Measurements from ENCODE around the gene OSBPL2. TPM values are rescaled to one million over a fixed set of nuclear protein-coding genes. Genes with fewer than 3 reads are reported as not detected.

OSBPL2 gene
- total and polyA plus RNA-seq, 3 donors from 2014 or later: 48.5 to 57.2 (median 49.8) TPM

- H3K27me3 ChIP-seq: no peaks in the 10 kb centered on the region
- no peaks in the 10 kb centered on the region for H3K9me3 ChIP-seq
- DNase-seq: no peak
- no peak overlapping the region for H3K4me3 ChIP-seq
- TF ChIP-seq CTCF (IDR thresholded peaks at IDR 0.05): no peak
- TF ChIP-seq POLR2A (IDR thresholded peaks at IDR 0.05): no peak
- no peaks in the 10 kb centered on the region for H3K4me1 ChIP-seq
- H3K27ac ChIP-seq: no peak overlapping the region
- intact Hi-C loops (cut with DNase I; ENCODE audit: low total_unique reads): no loop called here
- H3K36me3 ChIP-seq (ENCODE audit: low read depth, missing control alignments): no peaks in the 10 kb centered on the region
- 95 to 99% methylated on average over 17 to 18 of the region's 18 CpGs for WGBS, 2 donors
Observed at GRCh38 chr20:62197801-62198200, 40.5 kb upstream of the OSBPL2 start.

GRCh38 chr20:62198496-62198895, 39.8 kb upstream of the OSBPL2 start:
- Histone ChIP-seq H3K9me3 (no peaks in the 10 kb centered on the region), H3K27ac (no peak overlapping the region), H3K27me3 (no peaks in the 10 kb centered on the region), H3K4me3 (no peak overlapping the region), H3K36me3 (ENCODE audit: low read depth, missing control alignments) (no peaks in the 10 kb centered on the region), H3K4me1 (no peaks in the 10 kb centered on the region)
- WGBS, 2 donors: 93 to 94% methylated on average over 16 to 17 of the region's 17 CpGs
- no peak for TF ChIP-seq POLR2A (IDR thresholded peaks at IDR 0.05)
- TF ChIP-seq CTCF (IDR thresholded peaks at IDR 0.05): no peak
- intact Hi-C loops (cut with DNase I; ENCODE audit: low total_unique reads): no loop called here
- no peak for DNase-seq

- Histone ChIP-seq H3K9me3 (no peaks in the 10 kb centered on the region), H3K27ac (no peak overlapping the region), H3K36me3 (ENCODE audit: low read depth, missing control alignments) (no peaks in the 10 kb centered on the region), H3K4me3 (no peak overlapping the region), H3K4me1 (no peaks in the 10 kb centered on the region), H3K27me3 (no peaks in the 10 kb centered on the region)
- no peak for TF ChIP-seq CTCF (IDR thresholded peaks at IDR 0.05)
- no peak for TF ChIP-seq POLR2A (IDR thresholded peaks at IDR 0.05)
- intact Hi-C loops (cut with DNase I; ENCODE audit: low total_unique reads): no loop called here
- WGBS, 2 donors: 96 to 97% methylated on average over 18 of the region's 18 CpGs
- no peak for DNase-seq
Observed at GRCh38 chr20:62198931-62199330, 39.4 kb upstream of the OSBPL2 start.

GRCh38 chr20:62200491-62201172, 37.7 kb upstream of the OSBPL2 start:
- H3K4me1 ChIP-seq: no peaks in the 10 kb centered on the region
- TF ChIP-seq POLR2A (IDR thresholded peaks at IDR 0.05) (no peak), CTCF (IDR thresholded peaks at IDR 0.05) (no peak)
- H3K36me3 ChIP-seq (ENCODE audit: low read depth, missing control alignments): no peaks in the 10 kb centered on the region
- DNase-seq: no peak
- intact Hi-C loops (cut with DNase I; ENCODE audit: low total_unique reads): no loop called here
- H3K9me3 ChIP-seq: no peaks in the 10 kb centered on the region
- WGBS, 2 donors: 91 to 93% methylated on average over 31 to 38 of the region's 38 CpGs
- no peak overlapping the region for H3K27ac ChIP-seq
- H3K4me3 ChIP-seq: no peak overlapping the region
- H3K27me3 ChIP-seq: no peaks in the 10 kb centered on the region

Measured in testis (tissue), 3 donors.